NCI-H748 treated with DMSO at 0.1 percent for 48 hours (cell line): Measurements from ENCODE around the gene ST3GAL4.

Experiments
- DNase-seq: peaks from one replicate; lab custom pipeline; 2025; lab: John Stamatoyannopoulos, UW

Gene ST3GAL4

GRCh38 chr11:126450806-126451205 is 95.3 kb downstream of the ST3GAL4 start:
- DNase-seq: no peak

- no peak for DNase-seq
These were observed 95.8 kb downstream of the ST3GAL4 start for GRCh38 chr11:126451211-126451802.

GRCh38 chr11:126452241-126453101 is 97.0 kb downstream of the ST3GAL4 start:
- DNase-seq: no peak

- DNase-seq: no peak
These were observed 100.6 kb downstream of the ST3GAL4 start for GRCh38 chr11:126456089-126456488.

- no peak for DNase-seq
These were observed 101.5 kb downstream of the ST3GAL4 start for GRCh38 chr11:126456783-126457542.

GRCh38 chr11:126457817-126458216 is 102.3 kb downstream of the ST3GAL4 start:
- no peak for DNase-seq

- no peak for DNase-seq
These were observed 104.3 kb downstream of the ST3GAL4 start for GRCh38 chr11:126459691-126460281.

- no peak for DNase-seq
These were observed 105.1 kb downstream of the ST3GAL4 start for GRCh38 chr11:126460417-126461095.

- no peak for DNase-seq
These were observed 105.6 kb downstream of the ST3GAL4 start for GRCh38 chr11:126461096-126461440.

- DNase-seq: no peak
These were observed 106.5 kb downstream of the ST3GAL4 start for GRCh38 chr11:126461996-126462395.

GRCh38 chr11:126462422-126462821 is 106.9 kb downstream of the ST3GAL4 start:
- no peak for DNase-seq
